ENCODE measurements around the gene ELAVL4. TPM values are rescaled to one million over a fixed set of nuclear protein-coding genes. Genes with fewer than 3 reads are reported as not detected.

ELAVL4 gene
- total and polyA plus RNA-seq, 2 donors (not counting 1 experiment from before 2014, with no cell fraction given): not detected

DNA sequence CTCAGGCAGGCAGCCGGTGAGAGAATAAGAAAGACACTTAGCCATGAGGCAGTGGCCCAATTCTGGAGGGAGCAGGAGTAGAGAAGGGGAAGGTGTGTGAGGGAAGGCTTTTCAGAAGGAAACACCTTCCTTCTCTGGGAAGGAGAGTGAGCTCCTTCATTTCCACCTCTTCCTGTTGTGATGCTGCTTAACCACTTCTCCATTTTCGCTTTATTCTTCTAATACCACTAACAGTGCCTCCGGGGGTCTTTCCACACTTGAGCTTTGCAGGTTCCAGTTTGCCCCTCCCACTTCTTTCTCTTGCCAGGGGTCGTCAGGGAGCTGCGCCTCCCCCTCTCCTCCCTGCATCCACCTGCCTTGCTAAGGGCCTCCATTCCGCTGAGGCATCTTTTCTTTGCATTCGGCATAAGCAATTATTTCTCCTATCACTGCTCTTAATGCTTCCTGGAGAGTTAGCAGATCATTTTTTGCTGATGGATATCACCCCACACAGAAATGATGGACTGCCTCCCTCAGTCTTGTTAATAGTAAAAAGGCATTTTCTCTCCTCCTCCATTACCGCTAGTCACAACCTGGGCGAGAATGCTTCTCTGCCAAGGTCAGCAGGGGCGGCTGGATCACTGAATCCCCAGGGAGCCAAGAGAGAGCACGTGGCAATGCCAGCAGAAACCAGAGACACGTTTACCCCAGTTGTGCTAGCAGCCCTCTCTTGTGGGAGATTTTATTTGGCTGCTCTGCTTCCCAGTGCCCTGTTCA is 74.8 kb downstream of the ELAVL4 start:
- Histone ChIP-seq H3K27ac (ENCODE audit: insufficient read depth, low read length) (no peak overlapping the region), H3K9ac (ENCODE audit: insufficient read depth, low read length) (no peak overlapping the region), H2AFZ (ENCODE audit: low read length) (no peak overlapping the region), H3K4me2 (ENCODE audit: extremely low read depth, insufficient read depth, low read length) (no peak overlapping the region), H3K4me3 (replicated peaks in 1 of 4; ENCODE audit: control extremely low read depth in 1 of 4, insufficient read depth in 1 of 4, low read depth in 3 of 4, low read length in 4 of 4) (no peak overlapping the region), H3K9me3 (ENCODE audit: control insufficient read depth, insufficient read depth, low read depth, low read length) (no peaks in the 10 kb centered on the region), H3K27me3 (ENCODE audit: control insufficient read depth, insufficient read depth, low read length) (no peaks in the 10 kb centered on the region), H3K36me3 (ENCODE audit: control insufficient read depth, insufficient read depth, low read length) (no peaks in the 10 kb centered on the region), H3K79me2 (ENCODE audit: control insufficient read depth, insufficient read depth, low read length) (no peaks in the 10 kb centered on the region), H3K4me1 (ENCODE audit: control insufficient read depth, extremely low read depth, insufficient read depth, low read length) (no peaks in the 10 kb centered on the region), H4K20me1 (ENCODE audit: control insufficient read depth, extremely low read depth, insufficient read depth, low read length) (no peaks in the 10 kb centered on the region)
- TF ChIP-seq, protein P1, sequence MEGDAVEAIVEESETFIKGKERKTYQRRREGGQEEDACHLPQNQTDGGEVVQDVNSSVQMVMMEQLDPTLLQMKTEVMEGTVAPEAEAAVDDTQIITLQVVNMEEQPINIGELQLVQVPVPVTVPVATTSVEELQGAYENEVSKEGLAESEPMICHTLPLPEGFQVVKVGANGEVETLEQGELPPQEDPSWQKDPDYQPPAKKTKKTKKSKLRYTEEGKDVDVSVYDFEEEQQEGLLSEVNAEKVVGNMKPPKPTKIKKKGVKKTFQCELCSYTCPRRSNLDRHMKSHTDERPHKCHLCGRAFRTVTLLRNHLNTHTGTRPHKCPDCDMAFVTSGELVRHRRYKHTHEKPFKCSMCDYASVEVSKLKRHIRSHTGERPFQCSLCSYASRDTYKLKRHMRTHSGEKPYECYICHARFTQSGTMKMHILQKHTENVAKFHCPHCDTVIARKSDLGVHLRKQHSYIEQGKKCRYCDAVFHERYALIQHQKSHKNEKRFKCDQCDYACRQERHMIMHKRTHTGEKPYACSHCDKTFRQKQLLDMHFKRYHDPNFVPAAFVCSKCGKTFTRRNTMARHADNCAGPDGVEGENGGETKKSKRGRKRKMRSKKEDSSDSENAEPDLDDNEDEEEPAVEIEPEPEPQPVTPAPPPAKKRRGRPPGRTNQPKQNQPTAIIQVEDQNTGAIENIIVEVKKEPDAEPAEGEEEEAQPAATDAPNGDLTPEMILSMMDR (conservative IDR thresholded peaks at IDR 0.05 in 1 of 2, IDR thresholded peaks at IDR 0.05 in 1 of 2; ENCODE audit: low read depth in 1 of 2, low read length in 2 of 2): no peak
- no peak for TF ChIP-seq EZH2 (IDR thresholded peaks at IDR 0.05; ENCODE audit: low read length, missing control alignments)
- no peak for DNase-seq (ENCODE audit: low read depth in 2 of 2)

DNA sequence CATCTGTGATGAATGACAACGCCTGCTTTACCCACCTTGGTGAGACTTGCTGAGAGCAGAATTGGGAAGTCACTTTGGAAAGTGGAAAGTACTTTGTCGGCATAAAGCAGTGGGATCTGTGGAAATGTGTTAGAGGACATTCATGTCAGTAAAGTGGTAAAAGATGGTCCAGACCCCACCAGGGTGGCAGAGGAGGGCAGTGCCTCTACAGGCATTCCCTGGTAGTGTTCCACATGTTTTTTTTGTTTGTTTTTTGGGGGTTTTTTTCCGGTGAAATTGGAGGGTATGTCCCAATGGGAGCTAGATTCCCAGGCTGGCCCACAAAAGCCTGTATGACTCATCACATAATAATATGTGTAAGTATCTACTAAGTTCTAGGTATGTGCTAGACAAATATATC is 80.6 kb downstream of the ELAVL4 start:
- Histone ChIP-seq H3K4me2 (ENCODE audit: extremely low read depth, insufficient read depth, low read length) (no peak overlapping the region), H3K4me3 (replicated peaks in 1 of 4; ENCODE audit: control extremely low read depth in 1 of 4, insufficient read depth in 1 of 4, low read depth in 3 of 4, low read length in 4 of 4) (no peak overlapping the region), H3K9ac (ENCODE audit: insufficient read depth, low read length) (no peak overlapping the region), H3K36me3 (ENCODE audit: control insufficient read depth, insufficient read depth, low read length) (no peaks in the 10 kb centered on the region), H3K27ac (ENCODE audit: insufficient read depth, low read length) (no peak overlapping the region), H3K27me3 (ENCODE audit: control insufficient read depth, insufficient read depth, low read length) (no peaks in the 10 kb centered on the region), H3K79me2 (ENCODE audit: control insufficient read depth, insufficient read depth, low read length) (no peaks in the 10 kb centered on the region), H2AFZ (ENCODE audit: low read length) (no peak overlapping the region), H3K4me1 (ENCODE audit: control insufficient read depth, extremely low read depth, insufficient read depth, low read length) (no peaks in the 10 kb centered on the region), H3K9me3 (ENCODE audit: control insufficient read depth, insufficient read depth, low read depth, low read length) (no peaks in the 10 kb centered on the region), H4K20me1 (ENCODE audit: control insufficient read depth, extremely low read depth, insufficient read depth, low read length) (no peaks in the 10 kb centered on the region)
- no peak for DNase-seq (ENCODE audit: low read depth in 2 of 2)
- no peak for TF ChIP-seq EZH2 (IDR thresholded peaks at IDR 0.05; ENCODE audit: low read length, missing control alignments)
- TF ChIP-seq, protein P1 (conservative IDR thresholded peaks at IDR 0.05 in 1 of 2, IDR thresholded peaks at IDR 0.05 in 1 of 2; ENCODE audit: low read depth in 1 of 2, low read length in 2 of 2): no peak

DNA sequence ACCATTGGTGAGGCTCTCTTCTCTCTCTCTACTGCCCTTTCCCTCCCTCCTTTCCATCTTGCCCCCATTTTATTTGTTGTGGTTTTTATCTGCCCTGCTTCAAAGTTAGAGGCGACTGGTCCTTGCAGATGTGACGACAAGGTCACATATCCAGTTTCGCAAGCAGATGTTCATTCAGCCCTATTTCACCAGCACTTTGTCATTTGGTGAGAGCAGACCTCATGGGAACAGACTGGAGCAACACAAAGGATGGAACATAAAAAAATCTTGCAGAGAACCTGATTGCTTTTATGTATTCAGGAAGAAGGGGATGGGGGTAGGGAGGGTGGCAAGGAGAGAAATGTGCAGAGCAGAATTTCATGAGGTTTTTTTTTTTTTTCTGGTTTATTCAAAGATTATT is 84.3 kb downstream of the ELAVL4 start:
- Histone ChIP-seq H4K20me1 (ENCODE audit: control insufficient read depth, extremely low read depth, insufficient read depth, low read length) (no peaks in the 10 kb centered on the region), H3K4me3 (replicated peaks in 1 of 4; ENCODE audit: control extremely low read depth in 1 of 4, insufficient read depth in 1 of 4, low read depth in 3 of 4, low read length in 4 of 4) (no peak overlapping the region), H3K4me1 (ENCODE audit: control insufficient read depth, extremely low read depth, insufficient read depth, low read length) (no peaks in the 10 kb centered on the region), H3K4me2 (ENCODE audit: extremely low read depth, insufficient read depth, low read length) (no peak overlapping the region), H3K79me2 (ENCODE audit: control insufficient read depth, insufficient read depth, low read length) (no peaks in the 10 kb centered on the region), H3K27me3 (ENCODE audit: control insufficient read depth, insufficient read depth, low read length) (no peaks in the 10 kb centered on the region), H3K36me3 (ENCODE audit: control insufficient read depth, insufficient read depth, low read length) (no peaks in the 10 kb centered on the region), H3K9me3 (ENCODE audit: control insufficient read depth, insufficient read depth, low read depth, low read length) (no peaks in the 10 kb centered on the region), H3K27ac (ENCODE audit: insufficient read depth, low read length) (no peak overlapping the region), H3K9ac (ENCODE audit: insufficient read depth, low read length) (no peak overlapping the region), H2AFZ (ENCODE audit: low read length) (no peak overlapping the region)
- no peak for DNase-seq (ENCODE audit: low read depth in 2 of 2)
- no peak for TF ChIP-seq EZH2 (IDR thresholded peaks at IDR 0.05; ENCODE audit: low read length, missing control alignments)
- TF ChIP-seq, protein P1 (conservative IDR thresholded peaks at IDR 0.05 in 1 of 2, IDR thresholded peaks at IDR 0.05 in 1 of 2; ENCODE audit: low read depth in 1 of 2, low read length in 2 of 2): no peak
